Uterus (tissue), 4 donors: Measurements from ENCODE around the gene SRGAP2B. TPM values are rescaled to one million over a fixed set of nuclear protein-coding genes. Genes with fewer than 3 reads are reported as not detected.
"Not testable (repeated sequence)": the region's sequence is repeated elsewhere in the genome, so short reads cannot be mapped to it uniquely, and the experiment has no call there.

Experiments used
- DNase-seq, 2 donors: peaks; one replicate each; pipeline ENCODE4 v3.0.0-alpha.2; 2019 to 2020
- H3K27ac ChIP-seq, 2 donors: fragments of 200-600 bp; sonication (generic); 1 replicate in 1 of 2; 2 replicates in 1 of 2; pipeline ENCODE4 v1.5.1; 2016 to 2018
- H3K27me3 ChIP-seq, 2 donors: fragments of 200-600 bp; sonication (generic); one replicate each; pipeline ENCODE4 v1.5.1; 2018 to 2019; ENCODE audit warnings: control low read depth in 1 of 2
- H3K36me3 ChIP-seq, 2 donors: fragments of 200-600 bp; sonication (generic); one replicate each; pipeline ENCODE4 v1.5.1; 2019; ENCODE audit warnings: control low read depth in 1 of 2
- H3K4me1 ChIP-seq, 2 donors: fragments of 200-600 bp; sonication (generic); one replicate each; pipeline ENCODE4 v1.5.1; 2018 to 2019; ENCODE audit warnings: control low read depth in 1 of 2
- H3K4me3 ChIP-seq, 2 donors: fragments of 200-600 bp; sonication (generic); 1 replicate in 1 of 2; 2 replicates in 1 of 2; pipeline ENCODE4 v1.5.1; 2018 to 2019; ENCODE audit warnings: mild to moderate bottlenecking in 1 of 2
- H3K9me3 ChIP-seq, 2 donors: fragments of 200-600 bp; sonication (generic); one replicate each; pipeline ENCODE4 v1.5.1; 2019; ENCODE audit warnings: control low read depth in 1 of 2
- intact Hi-C: fragments of 100-400 bp; cut with DNase I; formaldehyde crosslinking; loops from one replicate; pipeline ENCODE4 v1.15.1; 2023; ENCODE audit warnings: low total_unique reads
- total RNA-seq, 4 donors: library from RNA; depleted of rRNA in 3 of 4; stranded (reverse); fragments of >200 nt in 3 of 4; gene quantifications; one replicate each; pipeline versions ENCODE4 v1.1.0 to v1.2.4, GENCODE V29; 2014 to 2023
- donor health status: DM: yes; HTN: yes; CAD: no.

The SRGAP2B gene
- total RNA-seq, 4 donors from 2014 or later: 3.1 to 51.3 (median 26.9) TPM

- intact Hi-C loops, DNase-seq, H3K9me3 ChIP-seq, H3K27ac ChIP-seq, H3K36me3 ChIP-seq, H3K4me1 ChIP-seq, H3K4me3 ChIP-seq, H3K27me3 ChIP-seq: not testable (repeated sequence)
Observed at GRCh38 chr1:144992915-144993314, 102.2 kb downstream of the SRGAP2B start.

GRCh38 chr1:144990611-144991010 is 104.5 kb downstream of the SRGAP2B start:
- H3K9me3 ChIP-seq, H3K36me3 ChIP-seq, intact Hi-C loops, H3K27ac ChIP-seq, H3K4me1 ChIP-seq, H3K27me3 ChIP-seq, H3K4me3 ChIP-seq, DNase-seq: not testable (repeated sequence)

- H3K36me3 ChIP-seq, H3K27me3 ChIP-seq, H3K4me1 ChIP-seq, intact Hi-C loops, H3K27ac ChIP-seq, DNase-seq, H3K9me3 ChIP-seq, H3K4me3 ChIP-seq: not testable (repeated sequence)
Observed at GRCh38 chr1:144987131-144987530, 108.0 kb downstream of the SRGAP2B start.

GRCh38 chr1:144986171-144986860 is 108.8 kb downstream of the SRGAP2B start:
- DNase-seq, H3K4me1 ChIP-seq, H3K27me3 ChIP-seq, H3K4me3 ChIP-seq, intact Hi-C loops, H3K27ac ChIP-seq, H3K36me3 ChIP-seq, H3K9me3 ChIP-seq: not testable (repeated sequence)

- DNase-seq, H3K9me3 ChIP-seq, H3K27me3 ChIP-seq, H3K4me3 ChIP-seq, H3K36me3 ChIP-seq, H3K27ac ChIP-seq, intact Hi-C loops, H3K4me1 ChIP-seq: not testable (repeated sequence)
Observed at GRCh38 chr1:144985550-144986170, 109.5 kb downstream of the SRGAP2B start.

- H3K36me3 ChIP-seq, H3K27me3 ChIP-seq, intact Hi-C loops, H3K4me3 ChIP-seq, DNase-seq, H3K27ac ChIP-seq, H3K4me1 ChIP-seq, H3K9me3 ChIP-seq: not testable (repeated sequence)
Observed at GRCh38 chr1:144982802-144983525, 112.2 kb downstream of the SRGAP2B start.

- H3K9me3 ChIP-seq, H3K27ac ChIP-seq, intact Hi-C loops, H3K4me3 ChIP-seq, H3K4me1 ChIP-seq, H3K27me3 ChIP-seq, DNase-seq, H3K36me3 ChIP-seq: not testable (repeated sequence)
Observed at GRCh38 chr1:144981157-144981556, 114.0 kb downstream of the SRGAP2B start.

- H3K36me3 ChIP-seq, DNase-seq, H3K9me3 ChIP-seq, H3K27me3 ChIP-seq, H3K4me3 ChIP-seq, H3K27ac ChIP-seq, intact Hi-C loops, H3K4me1 ChIP-seq: not testable (repeated sequence)
Observed at GRCh38 chr1:144979960-144980595, 115.0 kb downstream of the SRGAP2B start.

GRCh38 chr1:144977856-144978255 is 117.3 kb downstream of the SRGAP2B start:
- H3K4me1 ChIP-seq, intact Hi-C loops, H3K4me3 ChIP-seq, H3K9me3 ChIP-seq, H3K27ac ChIP-seq, H3K36me3 ChIP-seq, DNase-seq, H3K27me3 ChIP-seq: not testable (repeated sequence)

GRCh38 chr1:144971936-144972335 is 123.2 kb downstream of the SRGAP2B start:
- intact Hi-C loops, H3K9me3 ChIP-seq: not testable (repeated sequence)

GRCh38 chr1:144966488-144966887 is 128.6 kb downstream of the SRGAP2B start:
- intact Hi-C loops, H3K9me3 ChIP-seq, H3K27ac ChIP-seq, H3K36me3 ChIP-seq, DNase-seq, H3K4me3 ChIP-seq, H3K27me3 ChIP-seq, H3K4me1 ChIP-seq: not testable (repeated sequence)

More at GRCh38 chr1:144971936-144972335, 123.2 kb downstream of the SRGAP2B start:
- H3K4me3 ChIP-seq, H3K27me3 ChIP-seq, DNase-seq, H3K27ac ChIP-seq, H3K4me1 ChIP-seq, H3K36me3 ChIP-seq: not testable (repeated sequence)

- intact Hi-C loops, H3K4me1 ChIP-seq, H3K36me3 ChIP-seq, DNase-seq, H3K27ac ChIP-seq, H3K4me3 ChIP-seq, H3K9me3 ChIP-seq, H3K27me3 ChIP-seq: not testable (repeated sequence)
Observed at GRCh38 chr1:144964765-144965164, 130.4 kb downstream of the SRGAP2B start.

GRCh38 chr1:144964186-144964585 is 130.9 kb downstream of the SRGAP2B start:
- DNase-seq, H3K27ac ChIP-seq, H3K9me3 ChIP-seq, H3K4me3 ChIP-seq, H3K4me1 ChIP-seq, H3K36me3 ChIP-seq, H3K27me3 ChIP-seq, intact Hi-C loops: not testable (repeated sequence)
